GM10266 (cell line): ENCODE results near the gene PYGB.

Source experiments
- DNase-seq: peaks from one replicate; pipeline ENCODE4 v3.0.0; 2012; ENCODE audit errors: extremely low spot score
- TF ChIP-seq, protein P1 (sequence below): IDR thresholded peaks from 2 replicates; pipeline ENCODE4 v1.5.1; 2012; ENCODE audit warnings: mild to moderate bottlenecking, low read depth; ENCODE audit not compliant: control insufficient read depth, insufficient read depth; ENCODE audit errors: missing control alignments

The PYGB gene

DNA sequence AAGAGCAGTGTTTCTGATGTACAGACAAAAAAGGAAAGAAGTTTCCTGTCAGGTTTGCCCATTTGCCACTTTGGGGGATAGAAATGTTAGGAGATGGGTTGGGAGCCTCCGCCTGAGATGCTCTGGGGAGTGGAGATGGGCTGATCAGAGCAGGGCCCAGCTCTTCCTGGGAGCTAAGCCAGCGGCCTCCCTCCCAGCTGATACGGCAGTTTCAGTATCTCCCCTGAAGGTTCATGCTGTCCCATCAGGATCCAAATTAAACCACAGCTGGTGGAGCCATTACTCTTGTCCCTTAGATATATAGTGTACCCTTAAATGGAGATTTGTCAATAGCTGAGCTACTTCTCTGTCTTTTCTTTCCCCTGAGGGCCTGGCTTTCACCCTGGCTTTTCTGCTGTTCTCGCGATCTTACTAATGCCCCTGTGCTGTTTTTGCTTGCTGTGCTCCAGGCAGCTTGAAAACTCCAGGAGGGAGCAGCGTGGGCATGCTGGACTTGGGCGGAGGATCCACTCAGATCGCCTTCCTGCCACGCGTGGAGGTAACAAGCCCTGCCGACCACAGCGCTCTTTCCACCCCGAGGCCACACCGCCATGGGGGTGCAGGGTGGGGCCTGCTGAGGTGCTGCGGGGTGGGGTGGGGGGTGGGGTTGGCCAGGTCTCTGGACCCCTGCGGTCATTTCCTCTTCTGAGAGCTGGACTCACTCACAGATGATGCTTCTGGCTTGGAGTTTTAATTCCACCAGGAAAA, 31.5 kb upstream of the PYGB start:
- no peak for DNase-seq

DNA sequence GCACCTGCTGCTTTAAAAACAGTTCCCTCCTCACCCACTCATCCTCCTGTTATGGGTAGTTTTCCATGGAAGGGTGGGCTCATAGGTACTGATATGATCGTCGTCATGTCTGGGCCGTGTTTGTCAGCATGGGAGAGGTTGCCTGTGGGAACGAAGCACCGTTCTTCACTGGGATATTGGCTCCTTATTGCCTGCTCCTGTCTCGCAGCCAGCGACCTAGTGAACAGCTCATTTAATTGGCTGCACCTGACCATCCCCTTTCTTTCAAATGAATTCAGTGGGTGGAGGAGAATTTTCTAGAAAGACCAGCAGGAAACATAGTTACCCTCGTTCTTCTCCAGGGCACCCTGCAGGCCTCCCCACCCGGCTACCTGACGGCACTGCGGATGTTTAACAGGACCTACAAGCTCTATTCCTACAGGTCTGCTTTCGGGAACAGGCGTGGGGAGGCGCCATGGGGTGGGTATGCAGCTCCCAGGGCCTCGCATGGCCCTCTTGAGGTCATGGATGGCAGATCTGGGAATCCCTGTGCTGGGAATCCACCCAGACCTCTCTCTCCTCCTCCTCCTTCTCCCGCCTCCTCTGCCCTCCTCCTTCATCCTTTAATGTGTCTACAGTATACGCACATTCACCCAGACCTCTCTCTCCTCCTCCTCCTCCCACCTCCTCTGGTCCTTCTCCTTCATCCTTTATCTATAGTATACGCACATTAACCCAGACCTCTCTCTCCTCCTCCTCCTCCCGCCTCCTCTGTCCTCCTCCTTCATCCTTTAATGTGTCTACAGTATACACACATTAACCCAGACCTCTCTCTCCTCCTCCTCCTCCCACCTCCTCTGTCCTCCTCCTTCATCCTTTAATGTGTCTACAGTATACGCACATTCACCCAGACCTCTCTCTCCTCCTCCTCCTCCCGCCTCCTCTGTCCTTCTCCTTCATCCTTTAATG, 30.4 kb upstream of the PYGB start:
- TF ChIP-seq, protein P1, sequence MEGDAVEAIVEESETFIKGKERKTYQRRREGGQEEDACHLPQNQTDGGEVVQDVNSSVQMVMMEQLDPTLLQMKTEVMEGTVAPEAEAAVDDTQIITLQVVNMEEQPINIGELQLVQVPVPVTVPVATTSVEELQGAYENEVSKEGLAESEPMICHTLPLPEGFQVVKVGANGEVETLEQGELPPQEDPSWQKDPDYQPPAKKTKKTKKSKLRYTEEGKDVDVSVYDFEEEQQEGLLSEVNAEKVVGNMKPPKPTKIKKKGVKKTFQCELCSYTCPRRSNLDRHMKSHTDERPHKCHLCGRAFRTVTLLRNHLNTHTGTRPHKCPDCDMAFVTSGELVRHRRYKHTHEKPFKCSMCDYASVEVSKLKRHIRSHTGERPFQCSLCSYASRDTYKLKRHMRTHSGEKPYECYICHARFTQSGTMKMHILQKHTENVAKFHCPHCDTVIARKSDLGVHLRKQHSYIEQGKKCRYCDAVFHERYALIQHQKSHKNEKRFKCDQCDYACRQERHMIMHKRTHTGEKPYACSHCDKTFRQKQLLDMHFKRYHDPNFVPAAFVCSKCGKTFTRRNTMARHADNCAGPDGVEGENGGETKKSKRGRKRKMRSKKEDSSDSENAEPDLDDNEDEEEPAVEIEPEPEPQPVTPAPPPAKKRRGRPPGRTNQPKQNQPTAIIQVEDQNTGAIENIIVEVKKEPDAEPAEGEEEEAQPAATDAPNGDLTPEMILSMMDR, result no peak
- DNase-seq, result no peak

More for the DNA sequence above, 31.5 kb upstream of the PYGB start:
- TF ChIP-seq, protein P1, result no peak

DNA sequence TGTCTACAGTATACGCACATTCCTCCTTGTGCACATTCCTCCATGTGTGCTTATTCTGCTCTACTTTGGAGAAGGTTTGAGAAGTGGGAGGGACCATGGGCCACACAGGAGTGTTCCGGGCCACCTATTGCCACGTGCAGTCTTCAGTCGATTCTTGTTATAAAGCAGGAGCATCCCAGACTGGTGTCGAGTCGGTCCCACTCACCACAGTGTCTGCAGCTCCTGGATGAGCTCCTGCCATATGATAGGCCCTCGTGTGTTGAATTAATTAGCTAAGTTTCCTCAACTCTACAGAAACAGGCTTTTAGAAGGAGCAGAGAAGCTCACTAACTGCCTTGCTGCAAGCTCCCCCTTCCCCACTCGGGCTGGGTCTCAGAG, 29.8 kb upstream of the PYGB start:
- no peak for DNase-seq
- TF ChIP-seq, protein P1, result no peak

DNA sequence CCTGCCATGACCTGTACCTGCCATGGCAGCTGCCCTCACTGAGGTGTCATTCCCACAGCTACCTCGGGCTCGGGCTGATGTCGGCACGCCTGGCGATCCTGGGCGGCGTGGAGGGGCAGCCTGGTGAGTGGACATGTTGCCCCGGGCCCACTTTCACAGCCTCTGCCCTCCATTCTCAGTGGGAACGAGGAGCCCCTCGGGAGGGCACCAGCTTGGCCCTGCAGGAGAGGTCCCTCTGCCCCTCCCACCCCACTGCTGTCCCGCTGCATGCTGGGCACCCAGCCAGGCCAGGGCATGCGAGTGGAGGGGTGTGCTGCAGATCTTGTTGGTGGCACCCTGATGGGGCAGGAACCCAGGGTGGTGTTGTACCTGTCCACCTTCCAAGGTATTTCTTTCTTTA, 29.4 kb upstream of the PYGB start:
- DNase-seq, result no peak
- TF ChIP-seq, protein P1, result no peak

DNA sequence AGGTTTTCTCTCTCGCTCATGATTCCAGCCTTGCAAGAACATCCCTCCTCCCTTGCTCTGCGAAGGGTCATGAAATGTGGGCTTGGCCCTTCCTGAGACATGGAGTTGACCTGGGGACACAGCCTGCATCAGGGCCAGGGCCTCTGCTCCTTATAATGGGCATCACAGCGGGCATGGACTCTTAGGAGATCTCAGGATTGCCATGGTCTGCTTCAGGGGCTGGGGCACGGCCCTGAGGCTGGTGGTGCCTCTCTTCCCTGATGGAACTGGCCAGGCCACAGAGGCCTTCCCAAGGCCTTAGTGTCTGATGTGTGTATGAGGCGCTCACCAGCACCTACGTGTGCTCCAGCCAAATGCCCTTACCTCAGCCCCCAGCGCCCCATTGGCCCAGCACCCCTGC, 28.5 kb upstream of the PYGB start:
- TF ChIP-seq, protein P1, result no peak
- DNase-seq, result no peak

DNA sequence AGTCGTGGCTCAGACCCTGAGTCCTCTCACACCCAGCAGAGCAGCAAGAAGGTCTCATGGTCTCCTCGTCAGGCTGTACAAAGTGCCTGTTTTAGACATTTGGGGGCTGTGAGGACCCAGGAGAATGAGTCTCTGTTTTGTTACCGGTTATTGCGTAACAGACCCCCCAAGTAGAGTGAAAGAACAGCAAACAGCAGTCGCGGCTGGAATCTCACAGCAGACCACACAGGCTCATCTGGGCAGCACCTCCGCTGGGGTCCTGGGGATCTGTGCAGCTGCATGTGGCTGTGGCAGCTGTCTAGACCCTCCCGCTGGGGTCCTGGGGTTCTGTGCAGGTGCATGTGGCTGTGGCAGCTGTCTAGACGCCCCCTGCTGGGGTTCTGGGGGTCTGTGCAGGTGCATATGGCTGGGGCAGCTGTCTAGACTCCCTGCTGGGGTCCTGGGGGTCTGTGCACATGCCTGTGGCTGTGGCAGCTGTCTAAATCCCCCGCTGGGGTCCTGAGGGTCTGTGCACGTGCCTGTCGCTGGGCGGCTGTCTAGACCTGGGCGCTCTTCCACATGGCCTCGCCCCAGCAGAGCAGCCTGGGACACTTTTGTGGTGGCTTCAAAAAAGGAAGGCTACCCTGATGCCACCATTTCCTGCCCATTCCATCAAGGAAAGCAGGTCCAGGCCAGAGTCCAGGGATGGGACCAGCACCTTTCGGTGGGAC, 27.7 kb upstream of the PYGB start:
- TF ChIP-seq, protein P1, result peak; percentile 22
- no peak for DNase-seq
